Heart left ventricle (tissue), 16 donors: Measurements from ENCODE around the gene ELAVL1. TPM values are rescaled to one million over a fixed set of nuclear protein-coding genes. Genes with fewer than 3 reads are reported as not detected.
A peak's percentile ranks its signal among the peaks of the same experiment; 100 is the strongest.

Experiments
- ATAC-seq, 4 donors: fragments of 200-7000 bp; cut with Tn5 transposase; one replicate each; pipeline ENCODE4 v1.9.1; 2020 to 2022; ENCODE audit warnings: moderate library complexity in 4 of 4, mild to moderate bottlenecking in 3 of 4, moderate number of reproducible peaks in 1 of 4
- DNase-seq, 5 donors: peaks; one replicate each; pipeline ENCODE4 v3.0.0-alpha.2; 2020
- H3K27ac ChIP-seq, 12 donors: fragments of 200-600 bp; sonication (generic) in 4 of 12; one replicate each; pipeline versions ENCODE4 v1.5.0 to v1.8.0; 2016 to 2022; ENCODE audit warnings: mild to moderate bottlenecking in 2 of 12
- H3K27me3 ChIP-seq, 9 donors: fragments of 200-600 bp; sonication (generic) in 2 of 9; one replicate each; pipeline versions ENCODE4 v1.5.1 to v1.8.0; 2016 to 2022; ENCODE audit warnings: mild to moderate bottlenecking in 3 of 9
- H3K36me3 ChIP-seq, 9 donors: fragments of 200-600 bp; sonication (generic) in 2 of 9; one replicate each; pipeline versions ENCODE4 v1.5.0 to v1.8.0; 2018 to 2022; ENCODE audit warnings: mild to moderate bottlenecking in 2 of 9
- H3K4me1 ChIP-seq, 12 donors: fragments of 200-600 bp; sonication (generic) in 4 of 12; one replicate each; pipeline versions ENCODE4 v1.5.0 to v1.8.0; 2016 to 2022; ENCODE audit warnings: mild to moderate bottlenecking in 3 of 12
- H3K4me3 ChIP-seq, 12 donors: fragments of 200-600 bp; sonication (generic) in 4 of 12; one replicate each; pipeline versions ENCODE4 v1.5.0 to v1.8.0; 2017 to 2022; ENCODE audit warnings: mild to moderate bottlenecking in 9 of 12, moderate library complexity in 4 of 12
- H3K9me3 ChIP-seq, 12 donors: fragments of 200-600 bp; sonication (generic) in 4 of 12; one replicate each; pipeline versions ENCODE4 v1.5.0 to v1.8.0; 2016 to 2022; ENCODE audit warnings: mild to moderate bottlenecking in 1 of 12
- CTCF ChIP-seq, 12 donors: fragments of 200-600 bp; sonication (generic) in 4 of 12; IDR thresholded peaks; one replicate each; pipeline versions ENCODE4 v1.5.0 to v1.8.0; 2018 to 2022; ENCODE audit warnings: antibody characterized with exemption in 12 of 12, mild to moderate bottlenecking in 5 of 12
- POLR2A ChIP-seq, 2 donors: fragments of 450-650 bp; IDR thresholded peaks; one replicate each; pipeline ENCODE4 v1.6.1; 2017; ENCODE audit warnings: antibody characterized with exemption in 2 of 2, mild to moderate bottlenecking in 2 of 2, moderate library complexity in 2 of 2
- WGBS, 4 donors: extraction: QIAGEN DNeasy Blood & Tissue Kit in 2 of 4; methylation state at CpG; one replicate each; pipeline versions ENCODE4 v1.1.5 to v1.1.7; 2013 to 2018; 5-methylcytosine and 5-hydroxymethylcytosine counted together
- intact Hi-C, 10 donors: fragments of 100-400 bp; cut with DNase I; formaldehyde crosslinking; loops; one replicate each; pipeline versions ENCODE4 v1.11.1 to v1.14.2; 2022
- polyA plus RNA-seq, 2 donors: library from polyadenylated mRNA; stranded (reverse); fragments of 200-250 nt; gene quantifications; one replicate each; pipeline ENCODE4 v1.2.3, GENCODE V29; 2013
- total RNA-seq, 9 donors: library from RNA; depleted of rRNA in 2 of 9; stranded (reverse); fragments of >200 nt in 2 of 9; fragmentation: NEBNext Ultra II Directional in 3 of 9; extraction: Animal tissue kit (Norgen Biotek cat#: 25700) in 3 of 9; gene quantifications; one replicate each; pipeline versions ENCODE4 v1.1.0 to v1.2.4, GENCODE V29; 2016 to 2023
- donor health status: ischemic (EF 13 %, LVEDD 7.1; RV severe dilation, severe dysfunction).
- donor health status: healthy with polysubstance abuse.
- donor health status: DM: no; HTN: yes; CAD: no.
- donor health status: DM: no; HTN: no; CAD: no.
- donor health status: ischemic (EF 25% LVEDD 6.9; RV normal size, moderate dysfunction).
- donor health status: ischemic (EF 25% LVEDD 5.7; RV mildly dilated, moderate dysfunction).
- donor health status: healthy.
- donor health status: DM: yes; HTN: yes; CAD: no.
- donor health status: ischemic (EF 35%, LVEDD 5.7; RV mildly dilated, moderate dysfunction).
- donor health status: nonischemic (EF 11% LVEDD 7.7; RV severe dilation, severe dysfunction).
- donor health status: DM: yes; HTN: yes; CAD: no.
- donor health status: PGD.
- donor health status: ischemic (EF 29% LVEDD 5.4; RV normal size, mild dysfunction).
- donor health status: nonischemic (EF 23%, LVEDD 6.1; RV moderate dilation, normal function).

Gene ELAVL1
- total and polyA plus RNA-seq, 11 donors, result 9.8 to 62.0 (median 52.6) TPM

- WGBS, 4 donors, result 81 to 96% (median 89%) methylated on average over 3 of the region's 3 CpGs
- no peak for TF ChIP-seq CTCF (IDR thresholded peaks at IDR 0.05)
- Histone ChIP-seq H3K4me1 (peaks cover 6 to 75% (median 48%) of the 10 kb centered on the region in 12 donors), H3K4me3 (no peak overlapping the region), H3K36me3 (peaks cover 0 to 11% (median 0%) of the 10 kb centered on the region in 9 donors), H3K27me3 (no peaks in the 10 kb centered on the region), H3K9me3 (no peaks in the 10 kb centered on the region), H3K27ac (no peak overlapping the region)
- DNase-seq, result no peak
- ATAC-seq, result no peak
- intact Hi-C loops, result no loop called here
These were observed 8.6 kb downstream of the ELAVL1 start for GRCh38 chr19:7996883-7997282.

- no peak overlapping the region for H3K27ac ChIP-seq
- peaks cover 0 to 22% (median 11%) of the 10 kb centered on the region in 9 donors for H3K36me3 ChIP-seq
- no peaks in the 10 kb centered on the region for H3K27me3 ChIP-seq
- WGBS, 4 donors, result 95 to 96% (median 95%) methylated on average over 3 of the region's 3 CpGs
- H3K9me3 ChIP-seq, result no peaks in the 10 kb centered on the region
- no peak for ATAC-seq
- intact Hi-C loops, result no loop called here
- no peak overlapping the region for H3K4me3 ChIP-seq
- no peak for DNase-seq
- H3K4me1 ChIP-seq, result peaks cover 5 to 64% (median 37%) of the 10 kb centered on the region in 12 donors
- TF ChIP-seq CTCF (IDR thresholded peaks at IDR 0.05) (no peak), POLR2A (IDR thresholded peaks at IDR 0.05) (no peak)
These were observed 9.7 kb downstream of the ELAVL1 start for GRCh38 chr19:7995810-7996158.

- 87 to 88% (median 88%) methylated on average over 9 of the region's 9 CpGs for WGBS, 4 donors
- Histone ChIP-seq H3K4me3 (no peak overlapping the region), H3K4me1 (peaks cover 0 to 58% (median 31%) of the 10 kb centered on the region in 12 donors), H3K27ac (no peak overlapping the region), H3K27me3 (no peaks in the 10 kb centered on the region), H3K9me3 (no peaks in the 10 kb centered on the region), H3K36me3 (peaks cover 0 to 28% (median 17%) of the 10 kb centered on the region in 9 donors)
- intact Hi-C loops, result no loop called here
- no peak for ATAC-seq
- TF ChIP-seq CTCF (IDR thresholded peaks at IDR 0.05) (no peak), POLR2A (IDR thresholded peaks at IDR 0.05) (no peak)
- no peak for DNase-seq
These were observed 10.3 kb downstream of the ELAVL1 start for GRCh38 chr19:7994928-7995809.

- Histone ChIP-seq H3K36me3 (peaks cover 0 to 34% (median 27%) of the 10 kb centered on the region in 9 donors), H3K27ac (peak overlapping the region in 5 of 12 donors; percentile 20 to 60 (median 51)), H3K4me1 (peaks cover 0 to 57% (median 26%) of the 10 kb centered on the region in 12 donors), H3K9me3 (no peaks in the 10 kb centered on the region), H3K27me3 (no peaks in the 10 kb centered on the region), H3K4me3 (no peak overlapping the region)
- 71 to 77% (median 74%) methylated on average over 6 of the region's 6 CpGs for WGBS, 4 donors
- ATAC-seq (no peak), DNase-seq (no peak)
- intact Hi-C loops, result no loop called here
- TF ChIP-seq POLR2A (IDR thresholded peaks at IDR 0.05) (no peak), CTCF (IDR thresholded peaks at IDR 0.05) (no peak)
These were observed 11.3 kb downstream of the ELAVL1 start for GRCh38 chr19:7994114-7994513.
